Measurements from ENCODE around the gene LLGL1.

DNA sequence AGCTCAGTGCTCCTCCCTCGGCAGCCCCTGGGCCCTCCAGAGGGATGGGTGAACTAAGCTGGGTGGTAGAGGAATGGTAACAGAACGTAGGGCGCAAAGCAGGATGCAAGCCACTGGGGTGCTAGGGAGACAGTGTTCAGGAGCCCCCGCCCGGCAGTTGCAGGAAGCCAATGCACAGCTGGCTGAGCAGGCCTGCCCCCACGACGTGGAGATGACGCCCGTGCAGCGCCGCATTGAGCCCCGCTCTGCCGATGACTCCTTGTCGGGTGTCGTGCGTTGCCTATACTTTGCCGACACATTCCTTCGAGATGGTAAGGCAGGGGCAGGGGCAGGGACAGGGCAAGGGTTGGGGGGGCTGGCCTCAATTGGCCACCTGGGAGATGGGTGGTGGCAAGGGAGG, 12.9 kb downstream of the LLGL1 start:
- TF ChIP-seq EZH2 (IDR thresholded peaks at IDR 0.05; ENCODE audit: borderline replicate concordance, insufficient read depth, low read length, poor library complexity, severe bottlenecking) (no peak), RAD21 (conservative IDR thresholded peaks at IDR 0.05) (no peak)
- TF ChIP-seq, protein P1, sequence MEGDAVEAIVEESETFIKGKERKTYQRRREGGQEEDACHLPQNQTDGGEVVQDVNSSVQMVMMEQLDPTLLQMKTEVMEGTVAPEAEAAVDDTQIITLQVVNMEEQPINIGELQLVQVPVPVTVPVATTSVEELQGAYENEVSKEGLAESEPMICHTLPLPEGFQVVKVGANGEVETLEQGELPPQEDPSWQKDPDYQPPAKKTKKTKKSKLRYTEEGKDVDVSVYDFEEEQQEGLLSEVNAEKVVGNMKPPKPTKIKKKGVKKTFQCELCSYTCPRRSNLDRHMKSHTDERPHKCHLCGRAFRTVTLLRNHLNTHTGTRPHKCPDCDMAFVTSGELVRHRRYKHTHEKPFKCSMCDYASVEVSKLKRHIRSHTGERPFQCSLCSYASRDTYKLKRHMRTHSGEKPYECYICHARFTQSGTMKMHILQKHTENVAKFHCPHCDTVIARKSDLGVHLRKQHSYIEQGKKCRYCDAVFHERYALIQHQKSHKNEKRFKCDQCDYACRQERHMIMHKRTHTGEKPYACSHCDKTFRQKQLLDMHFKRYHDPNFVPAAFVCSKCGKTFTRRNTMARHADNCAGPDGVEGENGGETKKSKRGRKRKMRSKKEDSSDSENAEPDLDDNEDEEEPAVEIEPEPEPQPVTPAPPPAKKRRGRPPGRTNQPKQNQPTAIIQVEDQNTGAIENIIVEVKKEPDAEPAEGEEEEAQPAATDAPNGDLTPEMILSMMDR (IDR thresholded peaks at IDR 0.05; ENCODE audit: poor library complexity, severe bottlenecking): no peak

Data from neural cell (in vitro differentiated cells).